HEK293 (cell line): ENCODE measurements around the gene OXNAD1.

Source experiments
- RBAK ChIP-seq: fragments of 450-650 bp; formaldehyde crosslinking; IDR thresholded peaks from 2 replicates; pipeline ENCODE4 v1.5.1; 2016; ENCODE audit warnings: missing biosample characterization, missing genetic modification characterization
- TF ChIP-seq, protein P1 (sequence below): fragments of 450-650 bp; formaldehyde crosslinking; IDR thresholded peaks from 2 replicates; pipeline ENCODE4 v1.5.1; 2016; ENCODE audit warnings: missing biosample characterization, missing genetic modification characterization

DNA sequence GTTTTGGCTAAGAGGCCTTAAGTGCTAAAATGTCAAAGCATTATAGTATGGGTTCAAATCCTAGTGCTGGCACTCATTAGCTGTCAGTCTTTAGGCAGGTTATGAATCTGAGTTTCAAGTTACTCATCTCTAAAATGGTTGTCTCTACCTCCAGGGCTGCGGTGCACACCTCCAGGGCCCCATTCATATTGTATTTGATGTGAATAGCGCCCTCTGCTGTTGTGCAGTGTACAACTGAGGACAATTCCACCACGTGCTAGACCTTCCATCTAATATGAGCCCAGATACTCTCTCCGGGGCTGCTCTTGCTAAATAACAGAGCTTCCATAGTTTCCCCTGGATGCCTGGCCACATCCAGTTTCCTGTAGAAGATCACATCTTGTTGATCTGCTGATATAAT, 54.3 kb downstream of the OXNAD1 start:
- TF ChIP-seq, protein P1, sequence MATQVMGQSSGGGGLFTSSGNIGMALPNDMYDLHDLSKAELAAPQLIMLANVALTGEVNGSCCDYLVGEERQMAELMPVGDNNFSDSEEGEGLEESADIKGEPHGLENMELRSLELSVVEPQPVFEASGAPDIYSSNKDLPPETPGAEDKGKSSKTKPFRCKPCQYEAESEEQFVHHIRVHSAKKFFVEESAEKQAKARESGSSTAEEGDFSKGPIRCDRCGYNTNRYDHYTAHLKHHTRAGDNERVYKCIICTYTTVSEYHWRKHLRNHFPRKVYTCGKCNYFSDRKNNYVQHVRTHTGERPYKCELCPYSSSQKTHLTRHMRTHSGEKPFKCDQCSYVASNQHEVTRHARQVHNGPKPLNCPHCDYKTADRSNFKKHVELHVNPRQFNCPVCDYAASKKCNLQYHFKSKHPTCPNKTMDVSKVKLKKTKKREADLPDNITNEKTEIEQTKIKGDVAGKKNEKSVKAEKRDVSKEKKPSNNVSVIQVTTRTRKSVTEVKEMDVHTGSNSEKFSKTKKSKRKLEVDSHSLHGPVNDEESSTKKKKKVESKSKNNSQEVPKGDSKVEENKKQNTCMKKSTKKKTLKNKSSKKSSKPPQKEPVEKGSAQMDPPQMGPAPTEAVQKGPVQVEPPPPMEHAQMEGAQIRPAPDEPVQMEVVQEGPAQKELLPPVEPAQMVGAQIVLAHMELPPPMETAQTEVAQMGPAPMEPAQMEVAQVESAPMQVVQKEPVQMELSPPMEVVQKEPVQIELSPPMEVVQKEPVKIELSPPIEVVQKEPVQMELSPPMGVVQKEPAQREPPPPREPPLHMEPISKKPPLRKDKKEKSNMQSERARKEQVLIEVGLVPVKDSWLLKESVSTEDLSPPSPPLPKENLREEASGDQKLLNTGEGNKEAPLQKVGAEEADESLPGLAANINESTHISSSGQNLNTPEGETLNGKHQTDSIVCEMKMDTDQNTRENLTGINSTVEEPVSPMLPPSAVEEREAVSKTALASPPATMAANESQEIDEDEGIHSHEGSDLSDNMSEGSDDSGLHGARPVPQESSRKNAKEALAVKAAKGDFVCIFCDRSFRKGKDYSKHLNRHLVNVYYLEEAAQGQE (tag by site-specific recombination), result no peak
- TF ChIP-seq RBAK, result no peak
